HUES48 (cell line): ENCODE data around the gene RBM19.

Experiments
- H3K27ac ChIP-seq: one replicate; pipeline ENCODE4 v1.7.0; 2013; ENCODE audit warnings: low read depth, low read length, inconsistent platforms
- H3K27me3 ChIP-seq: 2 replicates; pipeline ENCODE4 v1.6.1; 2013; ENCODE audit warnings: mild to moderate bottlenecking, low read length; ENCODE audit not compliant: control insufficient read depth, insufficient read depth
- H3K36me3 ChIP-seq: 2 replicates; pipeline ENCODE4 v1.6.1; 2013; ENCODE audit warnings: low read length; ENCODE audit not compliant: control insufficient read depth, insufficient read depth
- H3K4me1 ChIP-seq: 2 replicates; pipeline ENCODE4 v1.6.1; 2013; ENCODE audit warnings: mild to moderate bottlenecking, low read length; ENCODE audit not compliant: control insufficient read depth, insufficient read depth
- H3K4me3 ChIP-seq: 2 replicates; pipeline ENCODE4 v1.5.1; 2013; ENCODE audit warnings: mild to moderate bottlenecking, low read depth, low read length
- H3K9ac ChIP-seq: 2 replicates; pipeline ENCODE4 v1.6.1; 2013; ENCODE audit warnings: mild to moderate bottlenecking, low read depth, low read length, moderate library complexity
- H3K9me3 ChIP-seq: 2 replicates; pipeline ENCODE4 v1.6.1; 2013; ENCODE audit warnings: low read length; ENCODE audit not compliant: control insufficient read depth, insufficient read depth

Gene RBM19

GRCh38 chr12:113940357-113941207 is 25.5 kb downstream of the RBM19 start:
- Histone ChIP-seq H3K4me1 (no peaks in the 10 kb centered on the region), H3K9ac (no peak overlapping the region), H3K27me3 (no peaks in the 10 kb centered on the region), H3K36me3 (peaks cover 94% of the 10 kb centered on the region), H3K4me3 (no peak overlapping the region), H3K9me3 (no peaks in the 10 kb centered on the region), H3K27ac (peak overlapping the region; percentile 6)

GRCh38 chr12:113939867-113940266 is 26.3 kb downstream of the RBM19 start:
- Histone ChIP-seq H3K27ac (peak overlapping the region; percentile 6), H3K9ac (no peak overlapping the region), H3K4me1 (no peaks in the 10 kb centered on the region), H3K4me3 (no peak overlapping the region), H3K36me3 (peaks cover 94% of the 10 kb centered on the region), H3K9me3 (no peaks in the 10 kb centered on the region), H3K27me3 (no peaks in the 10 kb centered on the region)

- H3K27ac ChIP-seq: no peak overlapping the region
- no peaks in the 10 kb centered on the region for H3K9me3 ChIP-seq
- H3K4me3 ChIP-seq: no peak overlapping the region
Measured at GRCh38 chr12:113938471-113938870, 27.7 kb downstream of the RBM19 start.

GRCh38 chr12:113936460-113936859 is 29.7 kb downstream of the RBM19 start:
- Histone ChIP-seq H3K9me3 (no peaks in the 10 kb centered on the region), H3K36me3 (peaks cover 80% of the 10 kb centered on the region), H3K27ac (no peak overlapping the region)

More at GRCh38 chr12:113938471-113938870, 27.7 kb downstream of the RBM19 start:
- Histone ChIP-seq H3K9ac (no peak overlapping the region), H3K36me3 (peaks cover 92% of the 10 kb centered on the region), H3K27me3 (no peaks in the 10 kb centered on the region), H3K4me1 (no peaks in the 10 kb centered on the region)

GRCh38 chr12:113935459-113935858 is 30.7 kb downstream of the RBM19 start:
- Histone ChIP-seq H3K4me3 (no peak overlapping the region), H3K9ac (no peak overlapping the region), H3K36me3 (peaks cover 80% of the 10 kb centered on the region), H3K27me3 (no peaks in the 10 kb centered on the region), H3K9me3 (no peaks in the 10 kb centered on the region), H3K27ac (no peak overlapping the region), H3K4me1 (peaks cover 3% of the 10 kb centered on the region; the same call in 1 of the 2 replicates)

More at GRCh38 chr12:113936460-113936859, 29.7 kb downstream of the RBM19 start:
- Histone ChIP-seq H3K4me3 (no peak overlapping the region), H3K9ac (no peak overlapping the region), H3K27me3 (no peaks in the 10 kb centered on the region), H3K4me1 (peaks cover 3% of the 10 kb centered on the region; the same call in 1 of the 2 replicates)

GRCh38 chr12:113934946-113935345 is 31.2 kb downstream of the RBM19 start:
- Histone ChIP-seq H3K9me3 (no peaks in the 10 kb centered on the region), H3K27ac (no peak overlapping the region), H3K27me3 (no peaks in the 10 kb centered on the region), H3K4me3 (no peak overlapping the region), H3K9ac (no peak overlapping the region), H3K4me1 (peaks cover 3% of the 10 kb centered on the region), H3K36me3 (peaks cover 80% of the 10 kb centered on the region)

GRCh38 chr12:113934060-113934814 is 31.9 kb downstream of the RBM19 start:
- H3K36me3 ChIP-seq: peaks cover 82% of the 10 kb centered on the region

GRCh38 chr12:113933201-113933786 is 32.8 kb downstream of the RBM19 start:
- peak overlapping the region; percentile 94 for H3K27ac ChIP-seq

More at GRCh38 chr12:113934060-113934814, 31.9 kb downstream of the RBM19 start:
- Histone ChIP-seq H3K27ac (peak overlapping the region; percentile 94), H3K4me1 (peaks cover 8% of the 10 kb centered on the region), H3K27me3 (no peaks in the 10 kb centered on the region), H3K9ac (no peak overlapping the region), H3K4me3 (no peak overlapping the region), H3K9me3 (no peaks in the 10 kb centered on the region)

GRCh38 chr12:113932381-113933196 is 33.5 kb downstream of the RBM19 start:
- Histone ChIP-seq H3K36me3 (peaks cover 67% of the 10 kb centered on the region), H3K4me1 (peaks cover 9% of the 10 kb centered on the region), H3K27ac (peak overlapping the region; percentile 94), H3K27me3 (no peaks in the 10 kb centered on the region), H3K9me3 (no peaks in the 10 kb centered on the region), H3K9ac (no peak overlapping the region), H3K4me3 (no peak overlapping the region)

More at GRCh38 chr12:113933201-113933786, 32.8 kb downstream of the RBM19 start:
- Histone ChIP-seq H3K4me3 (no peak overlapping the region), H3K9ac (no peak overlapping the region), H3K36me3 (peaks cover 73% of the 10 kb centered on the region), H3K4me1 (peaks cover 9% of the 10 kb centered on the region), H3K27me3 (no peaks in the 10 kb centered on the region), H3K9me3 (no peaks in the 10 kb centered on the region)

- Histone ChIP-seq H3K27me3 (no peaks in the 10 kb centered on the region), H3K4me3 (no peak overlapping the region), H3K36me3 (peaks cover 65% of the 10 kb centered on the region), H3K27ac (no peak overlapping the region), H3K4me1 (peaks cover 9% of the 10 kb centered on the region), H3K9me3 (no peaks in the 10 kb centered on the region), H3K9ac (no peak overlapping the region)
Measured at GRCh38 chr12:113931517-113931916, 34.6 kb downstream of the RBM19 start.
